ENCODE data around the gene KCNMA1.

The KCNMA1 gene

GRCh38 chr10:77385315-77385714 is 252.3 kb downstream of the KCNMA1 start:
- TF ChIP-seq ZNF274 (IDR thresholded peaks at IDR 0.05; ENCODE audit: low read depth, low read length) = no peak
- no peak overlapping the region for H3K4me3 ChIP-seq (ENCODE audit: low read length)

- H3K4me3 ChIP-seq (ENCODE audit: low read length) = no peak overlapping the region
- TF ChIP-seq ZNF274 (IDR thresholded peaks at IDR 0.05; ENCODE audit: low read depth, low read length) = no peak
Observed at GRCh38 chr10:77383861-77384553, 253.6 kb downstream of the KCNMA1 start.

DNA sequence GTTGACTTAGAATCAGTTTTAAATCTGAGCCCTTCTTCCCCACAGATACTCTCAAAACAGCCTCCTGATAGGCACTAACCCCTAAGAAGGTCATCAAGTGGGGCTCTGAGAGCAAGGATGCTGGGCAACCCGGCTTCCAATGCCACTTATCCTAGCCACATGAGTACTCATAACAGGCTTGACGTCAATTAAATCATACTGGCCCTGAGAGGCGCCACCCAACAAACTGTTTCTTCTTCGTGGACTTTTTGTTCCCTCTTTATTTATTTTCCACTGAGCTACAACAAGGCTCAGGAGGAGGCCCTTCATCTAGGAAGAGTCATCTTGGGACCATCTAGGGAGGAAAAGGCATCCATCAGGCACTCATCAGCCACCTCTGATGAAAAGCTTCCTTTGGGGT is 255.9 kb downstream of the KCNMA1 start:
- TF ChIP-seq ZNF274 (IDR thresholded peaks at IDR 0.05; ENCODE audit: low read depth, low read length) = no peak
- no peak overlapping the region for H3K4me3 ChIP-seq (ENCODE audit: low read length)

GRCh38 chr10:77380723-77381122 is 256.9 kb downstream of the KCNMA1 start:
- H3K4me3 ChIP-seq (ENCODE audit: low read length) = no peak overlapping the region

GRCh38 chr10:77380191-77380590 is 257.4 kb downstream of the KCNMA1 start:
- no peak for TF ChIP-seq ZNF274 (IDR thresholded peaks at IDR 0.05; ENCODE audit: low read depth, low read length)
- no peak overlapping the region for H3K4me3 ChIP-seq (ENCODE audit: low read length)

More at GRCh38 chr10:77380723-77381122, 256.9 kb downstream of the KCNMA1 start:
- no peak for TF ChIP-seq ZNF274 (IDR thresholded peaks at IDR 0.05; ENCODE audit: low read depth, low read length)

- no peak for TF ChIP-seq ZNF274 (IDR thresholded peaks at IDR 0.05; ENCODE audit: low read depth, low read length)
Observed at GRCh38 chr10:77378366-77379349, 258.9 kb downstream of the KCNMA1 start.

GRCh38 chr10:77377678-77378352 is 259.8 kb downstream of the KCNMA1 start:
- no peak for TF ChIP-seq ZNF274 (IDR thresholded peaks at IDR 0.05; ENCODE audit: low read depth, low read length)
- no peak overlapping the region for H3K4me3 ChIP-seq (ENCODE audit: low read length)

More at GRCh38 chr10:77378366-77379349, 258.9 kb downstream of the KCNMA1 start:
- H3K4me3 ChIP-seq (ENCODE audit: low read length) = no peak overlapping the region

DNA sequence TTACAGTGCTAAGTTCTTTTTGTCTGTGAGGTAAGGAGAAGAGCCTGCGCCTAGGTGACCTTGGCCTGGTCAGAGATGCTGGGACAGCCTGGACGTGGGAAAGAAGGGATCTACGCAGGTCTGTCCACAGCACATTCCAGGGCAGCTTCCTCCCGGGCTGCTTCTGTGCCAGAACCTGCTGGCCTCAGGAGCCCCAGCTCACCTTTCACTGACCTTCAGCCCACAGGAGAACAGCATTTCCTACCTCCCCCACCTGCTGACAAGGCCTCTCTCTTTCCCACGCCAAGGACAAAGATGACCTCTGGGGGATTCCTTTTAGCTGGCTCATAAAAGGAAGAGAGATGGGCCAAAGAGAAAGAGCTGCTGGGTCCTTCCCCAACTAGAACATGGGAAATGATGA is 260.6 kb downstream of the KCNMA1 start:
- TF ChIP-seq ZNF274 (IDR thresholded peaks at IDR 0.05; ENCODE audit: low read depth, low read length) = no peak
- no peak overlapping the region for H3K4me3 ChIP-seq (ENCODE audit: low read length)

DNA sequence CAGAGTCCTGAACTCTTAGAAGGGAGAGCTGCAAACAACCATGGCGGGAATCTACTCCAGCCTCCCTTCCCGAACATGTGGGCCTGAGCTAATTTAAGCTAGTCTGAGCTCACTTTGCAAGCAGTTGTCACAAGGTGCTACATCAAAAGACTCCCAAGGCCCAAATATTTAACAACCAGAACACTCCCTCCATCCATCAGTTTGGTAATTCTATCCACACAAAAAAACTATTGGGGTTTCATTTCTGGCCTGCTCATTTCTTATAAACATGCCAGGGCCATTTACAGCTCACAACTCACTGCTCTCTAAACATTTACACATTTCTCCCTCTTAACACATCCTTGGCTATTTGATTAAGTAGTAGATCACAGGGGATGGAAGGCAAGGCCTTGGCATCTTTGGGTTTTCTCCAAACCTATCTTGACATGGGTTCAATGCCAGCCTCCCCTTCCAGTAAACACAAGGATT is 263.4 kb downstream of the KCNMA1 start:
- no peak overlapping the region for H3K4me3 ChIP-seq (ENCODE audit: low read length)
- no peak for TF ChIP-seq ZNF274 (IDR thresholded peaks at IDR 0.05; ENCODE audit: low read depth, low read length)

DNA sequence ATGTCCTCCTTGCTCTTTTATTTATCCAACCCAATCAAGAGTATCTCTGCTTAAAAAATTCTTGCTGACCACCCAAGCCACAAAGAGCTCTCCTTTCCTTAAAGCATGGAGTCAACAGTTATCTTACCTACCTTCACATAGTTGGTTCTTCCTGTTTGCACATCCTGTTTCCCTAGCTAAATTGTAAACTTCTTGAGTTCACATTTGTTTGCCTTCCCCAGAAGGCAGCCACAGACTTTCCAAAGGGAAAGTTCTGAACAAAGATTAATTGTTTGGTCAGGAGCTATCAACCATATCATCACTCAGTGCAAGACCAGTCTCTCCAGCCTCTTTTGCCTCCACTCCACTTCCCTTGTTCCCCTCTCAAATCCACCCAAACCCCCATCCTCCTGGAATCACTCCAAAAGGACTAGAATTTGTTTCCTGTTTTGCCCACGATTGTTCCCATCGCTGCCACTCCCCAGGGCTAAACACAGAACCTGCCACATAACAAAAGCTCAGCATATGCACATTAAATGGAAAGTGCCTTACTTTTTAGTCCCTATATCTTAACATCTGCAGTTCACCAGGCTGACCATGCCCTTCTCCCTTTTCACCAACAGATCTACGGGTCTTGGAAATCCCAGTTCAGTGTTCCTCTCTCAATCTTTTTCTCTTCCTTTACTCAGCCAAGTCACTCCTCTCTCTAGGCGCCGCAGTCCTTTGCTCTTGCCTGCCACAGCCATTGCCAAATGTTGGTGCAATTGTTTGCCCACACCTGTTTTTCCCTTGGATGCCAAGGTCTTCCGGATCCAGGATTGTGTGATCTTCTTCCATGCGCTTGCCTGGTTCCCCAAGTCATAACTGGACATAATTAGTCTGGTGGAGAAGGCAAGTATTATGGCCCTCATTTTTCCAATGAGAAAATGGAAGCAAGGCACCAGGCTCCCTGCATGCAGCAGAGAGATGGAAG is 265.5 kb downstream of the KCNMA1 start:
- H3K4me3 ChIP-seq (ENCODE audit: low read length) = no peak overlapping the region
- no peak for TF ChIP-seq ZNF274 (IDR thresholded peaks at IDR 0.05; ENCODE audit: low read depth, low read length)

GRCh38 chr10:77371421-77371820 is 266.2 kb downstream of the KCNMA1 start:
- no peak overlapping the region for H3K4me3 ChIP-seq (ENCODE audit: low read length)
- no peak for TF ChIP-seq ZNF274 (IDR thresholded peaks at IDR 0.05; ENCODE audit: low read depth, low read length)

GRCh38 chr10:77368006-77368405 is 269.6 kb downstream of the KCNMA1 start:
- no peak overlapping the region for H3K4me3 ChIP-seq (ENCODE audit: low read length)
- no peak for TF ChIP-seq ZNF274 (IDR thresholded peaks at IDR 0.05; ENCODE audit: low read depth, low read length)

DNA sequence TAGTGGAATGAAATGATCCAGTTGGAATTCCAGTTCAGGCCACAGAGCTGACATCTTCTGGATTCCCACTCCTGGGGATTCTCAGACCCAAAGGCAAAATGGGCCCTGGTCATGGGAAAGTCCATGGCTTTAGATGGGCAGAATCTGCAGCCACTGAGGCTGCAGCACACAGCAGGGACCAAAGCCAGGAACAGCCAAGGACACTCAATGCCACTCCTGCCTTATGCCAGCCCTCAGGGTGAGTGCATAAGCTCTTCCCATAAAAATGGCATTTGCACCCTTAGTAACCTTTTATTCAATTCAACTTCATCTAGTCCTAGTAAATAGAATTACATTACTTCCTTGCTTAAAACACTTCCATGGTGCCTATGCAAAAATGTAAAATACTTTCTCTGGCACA is 274.4 kb downstream of the KCNMA1 start:
- H3K4me3 ChIP-seq (ENCODE audit: low read length) = no peak overlapping the region
- no peak for TF ChIP-seq ZNF274 (IDR thresholded peaks at IDR 0.05; ENCODE audit: low read depth, low read length)
